ENCODE data around the gene SLC18B1. TPM values are rescaled to one million over a fixed set of nuclear protein-coding genes. Genes with fewer than 3 reads are reported as not detected.

Gene SLC18B1
- total RNA-seq, 1 experiment from 2014 or later: 24.1 TPM

GRCh38 chr6:132736239-132736638 is 62.2 kb downstream of the SLC18B1 start:
- no peak for ATAC-seq
- H3K9me3 Mint-ChIP-seq: peaks cover 7% of the 10 kb centered on the region; the same call in 1 of the 2 replicates
- no peak for DNase-seq (ENCODE audit: low spot score)
- H3K4me3 Mint-ChIP-seq: no peak overlapping the region
- H3K36me3 Mint-ChIP-seq: no peaks in the 10 kb centered on the region
- ChIA-PET POLR2A (no interaction called here), CTCF (interaction anchor here (1.2 kb wide), 1 partner anchor 21 kb away, joined by 3 read pairs; no protein-coding TSS in a partner anchor)
- TF ChIP-seq JAZF1 (CRISPR knock-in tag; IDR thresholded peaks at IDR 0.05) (no peak), GABPB1 (CRISPR knock-in tag; IDR thresholded peaks at IDR 0.05) (0 out of 2 replicates have a peak, but pooled peaks have one; percentile 13)
- H3K27ac Mint-ChIP-seq: no peak overlapping the region
- no peaks in the 10 kb centered on the region; the same call in 1 of the 2 replicates for H3K27me3 Mint-ChIP-seq (ENCODE audit: low read depth)
- no peaks in the 10 kb centered on the region for H3K4me1 Mint-ChIP-seq

- peak; percentile 95 for TF ChIP-seq GABPB1 (CRISPR knock-in tag; IDR thresholded peaks at IDR 0.05)
- TF ChIP-seq, protein P1, sequence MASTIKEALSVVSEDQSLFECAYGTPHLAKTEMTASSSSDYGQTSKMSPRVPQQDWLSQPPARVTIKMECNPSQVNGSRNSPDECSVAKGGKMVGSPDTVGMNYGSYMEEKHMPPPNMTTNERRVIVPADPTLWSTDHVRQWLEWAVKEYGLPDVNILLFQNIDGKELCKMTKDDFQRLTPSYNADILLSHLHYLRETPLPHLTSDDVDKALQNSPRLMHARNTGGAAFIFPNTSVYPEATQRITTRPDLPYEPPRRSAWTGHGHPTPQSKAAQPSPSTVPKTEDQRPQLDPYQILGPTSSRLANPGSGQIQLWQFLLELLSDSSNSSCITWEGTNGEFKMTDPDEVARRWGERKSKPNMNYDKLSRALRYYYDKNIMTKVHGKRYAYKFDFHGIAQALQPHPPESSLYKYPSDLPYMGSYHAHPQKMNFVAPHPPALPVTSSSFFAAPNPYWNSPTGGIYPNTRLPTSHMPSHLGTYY (CRISPR knock-in tag; IDR thresholded peaks at IDR 0.05): no peak
- Mint-ChIP-seq H3K27ac (no peak overlapping the region), H3K4me3 (no peak overlapping the region), H3K36me3 (no peaks in the 10 kb centered on the region), H3K4me1 (no peaks in the 10 kb centered on the region), H3K9me3 (peaks cover 6% of the 10 kb centered on the region; the same call in 1 of the 2 replicates), H3K27me3 (ENCODE audit: low read depth) (no peaks in the 10 kb centered on the region; the same call in 1 of the 2 replicates)
- DNase-seq (ENCODE audit: low spot score) (no peak), ATAC-seq (peak; percentile 58)
- CTCF ChIA-PET: interaction anchor here (1.0 kb wide), 2 partner anchors 19 kb away, joined by 3 read pairs; no protein-coding TSS in a partner anchor
- POLR2A ChIA-PET: no interaction called here
Observed at GRCh38 chr6:132734694-132735236, 63.7 kb downstream of the SLC18B1 start.

- peaks cover 4% of the 10 kb centered on the region; the same call in 1 of the 2 replicates for H3K9me3 Mint-ChIP-seq
- no peak overlapping the region for H3K4me3 Mint-ChIP-seq
- no peak for TF ChIP-seq STAT6 (CRISPR knock-in tag; conservative IDR thresholded peaks at IDR 0.05; ENCODE audit: low read depth)
- TF ChIP-seq E2F4 (CRISPR knock-in tag; IDR thresholded peaks at IDR 0.05; ENCODE audit: borderline replicate concordance, low read depth): no peak
- TF ChIP-seq HMGA2 (CRISPR knock-in tag; IDR thresholded peaks at IDR 0.05): no peak
- TF ChIP-seq FOXP1 (CRISPR knock-in tag; IDR thresholded peaks at IDR 0.05; ENCODE audit: borderline replicate concordance): no peak
- TF ChIP-seq CREM (CRISPR knock-in tag; IDR thresholded peaks at IDR 0.05): no peak
- no peak for TF ChIP-seq ESRRA (CRISPR knock-in tag; IDR thresholded peaks at IDR 0.05; ENCODE audit: borderline replicate concordance)
- H3K27me3 Mint-ChIP-seq (ENCODE audit: low read depth): no peaks in the 10 kb centered on the region; the same call in 1 of the 2 replicates
- no peaks in the 10 kb centered on the region for H3K4me1 Mint-ChIP-seq
- no peak overlapping the region for H3K27ac Mint-ChIP-seq
- DNase-seq (ENCODE audit: low spot score): no peak
- ChIA-PET POLR2A (no interaction called here), CTCF (no interaction called here)
- no peaks in the 10 kb centered on the region for H3K36me3 Mint-ChIP-seq
- ATAC-seq: no peak
Observed at GRCh38 chr6:132733814-132734213, 64.6 kb downstream of the SLC18B1 start.

DNA sequence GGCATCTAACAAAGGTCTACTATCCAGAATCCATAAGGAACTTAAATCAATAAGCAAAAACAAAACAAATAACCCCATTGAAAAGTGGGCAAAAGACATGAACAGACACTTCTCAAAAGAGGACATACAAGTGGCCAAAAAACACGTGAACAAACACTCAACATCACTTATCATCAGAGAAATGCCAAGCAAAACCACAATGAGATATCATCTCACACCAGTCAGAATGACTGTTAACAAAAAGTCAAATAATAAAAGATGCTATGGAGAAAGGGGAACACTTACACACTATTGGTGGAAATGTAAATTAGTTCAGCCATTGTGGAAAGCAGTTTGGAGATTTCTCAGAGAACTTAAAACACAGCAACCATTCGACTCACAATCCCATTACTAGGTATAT is 65.2 kb downstream of the SLC18B1 start:
- ATAC-seq: no peak
- no peaks in the 10 kb centered on the region for H3K4me1 Mint-ChIP-seq
- H3K27ac Mint-ChIP-seq: no peak overlapping the region
- H3K9me3 Mint-ChIP-seq: peaks cover 3% of the 10 kb centered on the region; the same call in 1 of the 2 replicates
- no peaks in the 10 kb centered on the region; the same call in 1 of the 2 replicates for H3K27me3 Mint-ChIP-seq (ENCODE audit: low read depth)
- no peak for TF ChIP-seq ATF2 (CRISPR knock-in tag; IDR thresholded peaks at IDR 0.05; ENCODE audit: borderline replicate concordance, low read depth)
- no peak for TF ChIP-seq HMGXB4 (CRISPR knock-in tag; IDR thresholded peaks at IDR 0.05)
- TF ChIP-seq ZMAT4 (CRISPR knock-in tag; IDR thresholded peaks at IDR 0.05): no peak
- no peak for TF ChIP-seq TEAD4 (CRISPR knock-in tag; IDR thresholded peaks at IDR 0.05)
- no peak for TF ChIP-seq NR2C2 (CRISPR knock-in tag; IDR thresholded peaks at IDR 0.05)
- TF ChIP-seq NR3C1 (CRISPR knock-in tag; conservative IDR thresholded peaks at IDR 0.05; ENCODE audit: low read depth): no peak
- H3K4me3 Mint-ChIP-seq: no peak overlapping the region
- POLR2A ChIA-PET: no interaction called here
- no peaks in the 10 kb centered on the region for H3K36me3 Mint-ChIP-seq
- CTCF ChIA-PET: no interaction called here
- DNase-seq (ENCODE audit: low spot score): no peak
